Measurements from ENCODE around the gene OR5V1. TPM values are rescaled to one million over a fixed set of nuclear protein-coding genes. Genes with fewer than 3 reads are reported as not detected.

Gene OR5V1
- total RNA-seq, 4 donors from 2014 or later = not detected

- Histone ChIP-seq H3K27me3 (no peaks in the 10 kb centered on the region), H3K27ac (no peak overlapping the region), H3K36me3 (no peaks in the 10 kb centered on the region), H3K4me1 (no peaks in the 10 kb centered on the region), H3K9me3 (no peaks in the 10 kb centered on the region), H3K4me3 (no peak overlapping the region)
- intact Hi-C loops (cut with DNase I; ENCODE audit: low total_unique reads) = no loop called here
- DNase-seq (no peak), ATAC-seq (no peak)
- TF ChIP-seq CTCF (IDR thresholded peaks at IDR 0.05 in 4 of 5, conservative IDR thresholded peaks at IDR 0.05 in 1 of 5) = no peak
- TF ChIP-seq POLR2A (IDR thresholded peaks at IDR 0.05) = no peak
- in situ Hi-C loops (cut with MboI; ENCODE audit: low sequenced_read_pairs in 4 of 4) = no loop called here
These were observed 48.7 kb downstream of the OR5V1 start for GRCh38 chr6:29319931-29320330.

Other genes starting within 250 kb of the OR5V1 start
- gene OR2J2, start 198.0 kb downstream of the OR5V1 start, total RNA-seq = not detected
- not detected for gene OR14J1, start 67.2 kb downstream of the OR5V1 start, total RNA-seq
- gene OR12D3, start 6.4 kb upstream of the OR5V1 start, total RNA-seq = not detected
- gene OR12D2, start 26.8 kb upstream of the OR5V1 start, total RNA-seq = not detected
- not detected for gene OR12D1, start 46.1 kb upstream of the OR5V1 start, total RNA-seq
- not detected for gene OR10C1, start 70.4 kb upstream of the OR5V1 start, total RNA-seq
- not detected for gene OR11A1, start 88.2 kb upstream of the OR5V1 start, total RNA-seq
- not detected for gene OR2H1, start 88.3 kb upstream of the OR5V1 start, total RNA-seq
- gene MAS1L, start 119.1 kb upstream of the OR5V1 start, total RNA-seq = not detected
- gene UBD, start 190.9 kb upstream of the OR5V1 start, total RNA-seq = under 1 TPM in 2 of 4 donors, not detected in 2; 0.33 to 0.87 TPM
- not detected for gene OR2H2, start 216.3 kb upstream of the OR5V1 start, total RNA-seq

Data from gastrocnemius medialis (tissue), 4 donors.